Activated CD8-positive, alpha-beta memory T cell treated with anti-CD3 and anti-CD28 coated beads, Interleukin-2, amount 50 U/mL, for 48 hours (primary cell): ENCODE results near the gene RUNX3.

Source experiments
- DNase-seq: peaks from one replicate; pipeline ENCODE4 v3.0.0-alpha.2; 2020

The RUNX3 gene

GRCh38 chr1:24945354-24946326 lies 15.6 kb upstream of the RUNX3 start:
- DNase-seq: no peak

- no peak for DNase-seq
Observed at GRCh38 chr1:24944318-24944717, 14.2 kb upstream of the RUNX3 start.

- no peak for DNase-seq
Observed at GRCh38 chr1:24942789-24943188, 12.7 kb upstream of the RUNX3 start.

- no peak for DNase-seq
Observed at GRCh38 chr1:24941564-24941963, 11.5 kb upstream of the RUNX3 start.

- no peak for DNase-seq
Observed at GRCh38 chr1:24940231-24940630, 10.2 kb upstream of the RUNX3 start.

- no peak for DNase-seq
Observed at GRCh38 chr1:24939675-24940193, 9.7 kb upstream of the RUNX3 start.

GRCh38 chr1:24939040-24939674 lies 9.1 kb upstream of the RUNX3 start:
- DNase-seq: no peak

GRCh38 chr1:24938276-24938675 lies 8.2 kb upstream of the RUNX3 start:
- no peak for DNase-seq

GRCh38 chr1:24936684-24937083 lies 6.6 kb upstream of the RUNX3 start:
- DNase-seq: no peak

- DNase-seq: no peak
Observed at GRCh38 chr1:24935615-24936484, 5.8 kb upstream of the RUNX3 start.

GRCh38 chr1:24935196-24935526 lies 5.1 kb upstream of the RUNX3 start:
- no peak for DNase-seq

GRCh38 chr1:24934310-24935195 lies 4.5 kb upstream of the RUNX3 start:
- no peak for DNase-seq

- DNase-seq: no peak
Observed at GRCh38 chr1:24933468-24933867, 3.4 kb upstream of the RUNX3 start.

GRCh38 chr1:24932725-24933294 lies 2.7 kb upstream of the RUNX3 start:
- no peak for DNase-seq

GRCh38 chr1:24932284-24932683 lies 2.2 kb upstream of the RUNX3 start:
- peak; percentile 88 for DNase-seq

GRCh38 chr1:24931468-24932231 lies 1.6 kb upstream of the RUNX3 start:
- DNase-seq: no peak

GRCh38 chr1:24931146-24931467 lies 1.0 kb upstream of the RUNX3 start:
- DNase-seq: no peak

- DNase-seq: peak; percentile 77
Observed at GRCh38 chr1:24929398-24930259, 447 bp downstream of the RUNX3 start.

GRCh38 chr1:24928689-24929397 lies 1.2 kb downstream of the RUNX3 start:
- peak; percentile 79 for DNase-seq
